Activated CD4-positive, alpha-beta memory T cell treated with anti-CD3 and anti-CD28 coated beads, Interleukin-2, amount 10 ng/mL, durations not matched to agents 7 days and 5 days (primary cell): ENCODE data around the gene ESCO1. TPM values are rescaled to one million over a fixed set of nuclear protein-coding genes. Genes with fewer than 3 reads are reported as not detected.
"Not testable (repeated sequence)": the region's sequence is repeated elsewhere in the genome, so short reads cannot be mapped to it uniquely, and the experiment has no call there.

Experiments used
- CTCF ChIA-PET: fragments of 350-600 bp; sonication (Branson Sonifier 250); formaldehyde crosslinking; loops from one replicate; lab custom pipeline; 2021; ENCODE audit warnings: antibody characterized with exemption, inconsistent platforms; lab: Charles Lee
- POLR2A ChIA-PET: fragments of 350-600 bp; sonication (Branson Sonifier 250); formaldehyde crosslinking; loops from one replicate; lab custom pipeline; 2021; ENCODE audit warnings: antibody characterized with exemption; lab: Charles Lee
- DNase-seq: peaks from one replicate; pipeline ENCODE4 v3.0.0-alpha.2; 2020
- H3K27ac Mint-ChIP-seq: one replicate; pipeline ENCODE4 v1.8.0; 2021; ENCODE audit warnings: mild to moderate bottlenecking, mixed read lengths
- H3K27me3 Mint-ChIP-seq: one replicate; pipeline ENCODE4 v1.8.0; 2021; ENCODE audit warnings: mixed read lengths
- H3K36me3 Mint-ChIP-seq: one replicate; pipeline ENCODE4 v1.8.0; 2021; ENCODE audit warnings: low read depth, mixed read lengths
- H3K4me1 Mint-ChIP-seq: one replicate; pipeline ENCODE4 v1.8.0; 2021; ENCODE audit warnings: mixed read lengths
- H3K4me3 Mint-ChIP-seq: one replicate; pipeline ENCODE4 v1.8.0; 2021; ENCODE audit warnings: mild to moderate bottlenecking, mixed read lengths
- H3K9me3 Mint-ChIP-seq: one replicate; pipeline ENCODE4 v1.8.0; 2021; ENCODE audit warnings: mixed read lengths
- total RNA-seq, 2 experiments: library from RNA; stranded (reverse); gene quantifications; one replicate each; pipeline ENCODE4 v1.2.3, GENCODE V29; 2021

Gene ESCO1, protein sequence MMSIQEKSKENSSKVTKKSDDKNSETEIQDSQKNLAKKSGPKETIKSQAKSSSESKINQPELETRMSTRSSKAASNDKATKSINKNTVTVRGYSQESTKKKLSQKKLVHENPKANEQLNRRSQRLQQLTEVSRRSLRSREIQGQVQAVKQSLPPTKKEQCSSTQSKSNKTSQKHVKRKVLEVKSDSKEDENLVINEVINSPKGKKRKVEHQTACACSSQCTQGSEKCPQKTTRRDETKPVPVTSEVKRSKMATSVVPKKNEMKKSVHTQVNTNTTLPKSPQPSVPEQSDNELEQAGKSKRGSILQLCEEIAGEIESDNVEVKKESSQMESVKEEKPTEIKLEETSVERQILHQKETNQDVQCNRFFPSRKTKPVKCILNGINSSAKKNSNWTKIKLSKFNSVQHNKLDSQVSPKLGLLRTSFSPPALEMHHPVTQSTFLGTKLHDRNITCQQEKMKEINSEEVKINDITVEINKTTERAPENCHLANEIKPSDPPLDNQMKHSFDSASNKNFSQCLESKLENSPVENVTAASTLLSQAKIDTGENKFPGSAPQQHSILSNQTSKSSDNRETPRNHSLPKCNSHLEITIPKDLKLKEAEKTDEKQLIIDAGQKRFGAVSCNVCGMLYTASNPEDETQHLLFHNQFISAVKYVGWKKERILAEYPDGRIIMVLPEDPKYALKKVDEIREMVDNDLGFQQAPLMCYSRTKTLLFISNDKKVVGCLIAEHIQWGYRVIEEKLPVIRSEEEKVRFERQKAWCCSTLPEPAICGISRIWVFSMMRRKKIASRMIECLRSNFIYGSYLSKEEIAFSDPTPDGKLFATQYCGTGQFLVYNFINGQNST
- 10 to 100 TPM; 22.8 to 22.9 TPM for total RNA-seq

DNA sequence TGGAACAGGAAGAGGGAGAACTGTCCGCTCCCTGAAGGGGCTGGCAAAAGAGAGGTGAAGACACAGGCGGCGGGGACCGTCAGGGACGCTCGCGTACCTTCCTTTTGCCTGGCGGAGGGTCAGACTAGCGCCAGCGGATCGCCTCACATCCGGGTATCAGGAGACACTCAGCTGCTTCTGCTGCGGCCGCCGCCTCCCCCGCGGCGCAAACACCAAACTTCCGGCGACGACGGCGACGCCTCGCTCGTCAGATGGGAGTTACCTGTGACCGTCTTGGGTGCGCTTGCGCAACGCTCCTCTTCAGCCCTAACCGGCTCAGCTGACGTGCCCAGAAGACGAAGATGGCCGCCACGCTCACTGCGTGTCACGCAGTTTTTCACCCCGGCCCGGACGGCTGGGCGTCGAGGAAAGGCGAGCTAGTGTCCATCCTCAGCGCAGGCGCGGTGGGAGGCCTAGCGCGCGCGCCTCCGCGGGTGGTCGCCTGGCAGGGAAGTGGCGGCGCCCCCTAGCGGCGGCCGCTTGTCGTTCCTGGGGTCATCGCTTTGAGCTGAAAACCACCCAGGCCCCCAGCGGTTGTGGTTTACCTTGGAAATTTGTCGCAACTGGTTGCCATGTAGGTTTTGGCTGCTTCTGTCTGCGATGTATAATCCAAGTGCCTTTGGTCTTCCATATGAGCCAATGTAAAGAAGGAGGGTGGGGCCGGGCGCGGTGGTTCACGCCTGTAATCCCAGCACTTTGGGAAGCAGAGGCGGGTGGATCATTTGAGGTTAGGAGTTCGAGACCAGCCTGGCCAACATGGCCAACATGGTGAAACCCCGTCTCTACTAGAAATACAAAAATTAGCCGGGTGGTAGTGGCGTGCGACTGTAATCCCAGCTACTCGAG is at the start of gene ESCO1:
ESCO1 (minus strand) TSS at position 179 of the 885 bp plus-strand sequence. CDS start 25,861 bp downstream, outside the sequence.
- H3K9me3 Mint-ChIP-seq, result no peaks in the 10 kb centered on the region
- peak; percentile 96 for DNase-seq
- no peaks in the 10 kb centered on the region for H3K36me3 Mint-ChIP-seq
- ChIA-PET POLR2A (interaction anchor here (0.7 to 4.8 kb wide), 32 partner anchors 11 to 1332 kb away, joined by 3 to 178 read pairs (median 5); partner anchors contain the start of genes ABHD3, MIB1, RBBP8 and ROCK1), CTCF (interaction anchor here (0.6 to 5.9 kb wide), 43 partner anchors 10 to 489 kb away, joined by 3 to 162 read pairs (median 5); partner anchors contain the start of genes ABHD3, MIB1, ROCK1 and SNRPD1)
- peak within 1 kb of the TSS; percentile 97 for H3K4me3 Mint-ChIP-seq
- H3K4me1 Mint-ChIP-seq, result peaks cover 36% of the 10 kb centered on the region
- H3K27me3 Mint-ChIP-seq, result no peaks in the 10 kb centered on the region
- peak within 1 kb of the TSS; percentile 98 for H3K27ac Mint-ChIP-seq

- H3K9me3 Mint-ChIP-seq, DNase-seq, H3K4me3 Mint-ChIP-seq, H3K4me1 Mint-ChIP-seq, H3K27ac Mint-ChIP-seq, H3K27me3 Mint-ChIP-seq: not testable (repeated sequence)
- POLR2A ChIA-PET, result interaction anchor here (0.6 to 1.1 kb wide), 2 partner anchors 26 to 34 kb away, joined by 3 read pairs; no protein-coding TSS in a partner anchor
- peaks cover 22% of the 10 kb centered on the region for H3K36me3 Mint-ChIP-seq
- CTCF ChIA-PET, result interaction anchor here (1.2 to 1.5 kb wide), 2 partner anchors 28 to 29 kb away, joined by 3 to 4 read pairs; partner anchors contain the start of gene SNRPD1
Observed at GRCh38 chr18:21640375-21640774, 39.9 kb upstream of the ESCO1 start.

DNA sequence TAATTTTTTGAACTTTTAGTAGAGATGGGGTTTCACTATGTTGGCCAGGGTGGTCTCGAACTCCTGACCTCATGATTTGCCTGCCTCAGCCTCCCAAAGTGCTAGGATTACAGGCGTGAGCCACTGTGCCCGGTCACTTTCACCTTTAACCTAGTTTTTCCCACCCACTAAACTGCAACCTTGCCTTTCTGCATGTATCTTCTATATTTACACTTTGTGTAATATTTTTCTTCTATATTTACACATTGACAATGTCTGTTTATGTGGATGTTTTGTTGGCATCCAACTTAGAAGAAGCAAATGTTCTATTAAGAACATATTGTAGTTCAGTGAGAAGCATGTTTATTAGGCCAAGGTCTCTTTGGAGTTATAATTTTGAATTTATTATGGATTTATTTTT is 38.3 kb upstream of the ESCO1 start:
- Mint-ChIP-seq H3K27ac (no peak overlapping the region), H3K4me1 (no peaks in the 10 kb centered on the region), H3K4me3 (no peak overlapping the region), H3K36me3 (peaks cover 31% of the 10 kb centered on the region), H3K9me3 (no peaks in the 10 kb centered on the region), H3K27me3 (no peaks in the 10 kb centered on the region)
- no peak for DNase-seq
- POLR2A ChIA-PET, result interaction anchor here (1.1 kb wide), 1 partner anchor 102 kb away, joined by 3 read pairs; the partner anchor contains the start of gene MIB1
- CTCF ChIA-PET, result interaction anchor here (1.5 kb wide), 1 partner anchor 28 kb away, joined by 3 read pairs; no protein-coding TSS in a partner anchor

DNA sequence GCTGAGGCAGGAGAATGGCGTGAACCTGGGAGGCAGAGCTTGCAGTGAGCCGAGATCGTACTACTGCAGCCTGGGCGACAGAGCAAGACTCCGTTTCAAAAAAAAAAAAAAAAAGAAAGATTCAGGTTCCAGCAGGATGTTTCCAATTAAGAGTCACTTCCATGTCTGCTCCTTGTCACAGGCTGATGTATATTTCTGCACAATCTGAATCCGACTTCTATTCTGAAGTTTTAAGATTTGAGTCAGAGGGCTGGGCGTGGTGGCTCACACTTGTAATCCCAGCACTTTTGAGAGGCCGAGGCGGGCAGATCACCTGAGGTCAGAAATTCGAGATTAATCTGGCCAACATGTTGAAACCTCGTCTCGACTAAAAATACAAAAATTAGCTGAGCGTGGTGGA is 36.3 kb upstream of the ESCO1 start:
- ChIA-PET CTCF (no interaction called here), POLR2A (interaction anchor here (2.4 kb wide), 1 partner anchor 25 kb away, joined by 7 read pairs; the partner anchor contains the start of gene SNRPD1)
- H3K27ac Mint-ChIP-seq, result no peak overlapping the region
- no peaks in the 10 kb centered on the region for H3K9me3 Mint-ChIP-seq
- DNase-seq, result no peak
- H3K27me3 Mint-ChIP-seq, result no peaks in the 10 kb centered on the region
- no peaks in the 10 kb centered on the region for H3K4me1 Mint-ChIP-seq
- peaks cover 33% of the 10 kb centered on the region for H3K36me3 Mint-ChIP-seq
- no peak overlapping the region for H3K4me3 Mint-ChIP-seq

GRCh38 chr18:21634588-21635199 is 34.2 kb upstream of the ESCO1 start:
- H3K27ac Mint-ChIP-seq, result no peak overlapping the region
- CTCF ChIA-PET, result no interaction called here

DNA sequence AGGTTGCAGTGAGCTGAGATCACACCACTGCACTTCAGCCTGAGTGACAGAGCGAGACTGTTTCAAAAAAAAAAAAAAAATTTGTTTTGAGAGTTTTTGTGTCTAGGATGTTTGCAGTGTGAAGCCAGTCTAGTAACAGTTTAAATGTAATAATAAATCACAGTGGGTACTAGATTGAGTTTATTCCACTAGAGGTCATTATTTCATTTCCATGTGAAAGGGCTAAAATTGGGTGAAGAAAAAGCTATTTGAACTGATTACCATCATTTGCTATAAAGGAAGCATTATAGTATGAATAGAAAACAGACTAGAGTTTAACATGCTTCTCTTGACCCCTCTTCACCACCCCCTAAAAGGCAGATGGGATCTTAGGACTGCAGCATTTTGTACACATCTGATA is 31.9 kb upstream of the ESCO1 start:
- no peak for DNase-seq
- ChIA-PET CTCF (interaction anchor here (0.7 to 5.7 kb wide), 3 partner anchors 25 to 202 kb away, joined by 3 to 24 read pairs (median 5); partner anchors contain the start of gene ESCO1), POLR2A (interaction anchor here (0.7 to 1.5 kb wide), 5 partner anchors 20 to 218 kb away, joined by 3 to 4 read pairs (median 3); partner anchors contain the start of genes ESCO1 and SNRPD1)
- no peak overlapping the region for H3K4me3 Mint-ChIP-seq
- peaks cover 50% of the 10 kb centered on the region for H3K36me3 Mint-ChIP-seq
- no peaks in the 10 kb centered on the region for H3K9me3 Mint-ChIP-seq
- no peak overlapping the region for H3K27ac Mint-ChIP-seq
- no peaks in the 10 kb centered on the region for H3K27me3 Mint-ChIP-seq
- H3K4me1 Mint-ChIP-seq, result peaks cover 19% of the 10 kb centered on the region

More at GRCh38 chr18:21634588-21635199, 34.2 kb upstream of the ESCO1 start:
- H3K9me3 Mint-ChIP-seq, result no peaks in the 10 kb centered on the region
- H3K4me3 Mint-ChIP-seq, result no peak overlapping the region
- peaks cover 2% of the 10 kb centered on the region for H3K4me1 Mint-ChIP-seq
- POLR2A ChIA-PET, result no interaction called here
- no peak for DNase-seq
- H3K27me3 Mint-ChIP-seq, result no peaks in the 10 kb centered on the region
- H3K36me3 Mint-ChIP-seq, result peaks cover 37% of the 10 kb centered on the region

DNA sequence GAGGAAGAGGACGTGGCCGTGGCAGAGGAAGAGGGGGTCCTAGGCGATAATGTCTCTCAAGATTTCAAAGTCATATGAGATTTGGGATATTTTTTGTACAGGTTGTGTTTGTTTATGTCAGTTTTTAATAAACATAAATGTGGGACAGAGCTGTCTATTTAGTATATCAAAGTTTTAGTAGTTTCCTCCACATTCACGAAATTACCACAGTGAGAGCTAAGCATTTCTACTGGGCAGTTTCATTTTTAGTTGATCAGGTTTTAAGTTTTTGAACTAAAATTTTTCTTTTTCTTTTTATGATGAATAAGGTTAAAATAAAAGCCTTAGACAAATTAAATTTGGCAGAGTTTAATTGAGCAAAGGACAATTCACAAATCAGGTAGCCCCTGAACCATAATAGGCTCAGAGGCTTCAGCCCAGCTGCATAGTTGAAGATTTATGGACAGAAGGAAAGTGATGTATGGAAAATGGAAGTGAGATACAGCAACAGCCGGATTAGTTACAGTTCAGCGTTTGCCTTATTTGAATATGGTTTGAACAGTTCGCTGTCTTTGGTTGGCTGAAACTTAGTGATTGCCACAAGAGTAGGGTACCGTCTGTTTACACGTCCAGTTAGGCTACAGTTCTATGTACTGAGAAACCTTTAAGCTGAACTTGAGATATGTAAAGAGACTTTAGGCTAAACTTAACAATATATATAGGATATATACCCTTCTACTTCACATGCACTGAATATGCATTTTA is 28.8 kb upstream of the ESCO1 start:
- no peak for DNase-seq
- Mint-ChIP-seq H3K27ac (peak overlapping the region; percentile 71), H3K4me3 (peak overlapping the region; percentile 0), H3K27me3 (no peaks in the 10 kb centered on the region), H3K9me3 (no peaks in the 10 kb centered on the region), H3K4me1 (peaks cover 21% of the 10 kb centered on the region), H3K36me3 (peaks cover 49% of the 10 kb centered on the region)
- CTCF ChIA-PET, result interaction anchor here (0.8 to 5.7 kb wide), 2 partner anchors 17 to 29 kb away, joined by 3 to 24 read pairs; partner anchors contain the start of gene ESCO1
- POLR2A ChIA-PET, result interaction anchor here (0.7 to 2.4 kb wide), 6 partner anchors 14 to 111 kb away, joined by 3 to 10 read pairs (median 4); partner anchors contain the start of genes ABHD3, ESCO1, MIB1 and SNRPD1

DNA sequence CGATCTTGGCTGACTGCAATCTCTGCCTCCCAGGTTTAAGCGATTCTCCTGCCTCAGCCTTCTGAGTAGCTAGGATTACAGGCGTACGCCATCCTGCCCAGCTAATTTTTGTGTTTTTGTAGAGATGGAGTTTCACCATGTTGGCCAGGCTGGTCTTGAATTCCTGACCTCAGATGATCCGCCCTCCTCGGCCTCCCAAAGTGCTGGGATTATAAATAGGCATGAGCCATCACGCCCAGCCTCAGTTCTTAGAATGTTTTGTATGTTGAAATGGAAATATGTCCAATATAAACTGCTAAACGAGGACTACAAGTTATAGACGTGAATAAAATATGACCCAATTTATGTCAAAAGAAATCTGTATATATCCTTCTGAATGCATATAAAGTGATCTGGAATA is 21.1 kb upstream of the ESCO1 start:
- not testable (repeated sequence) for H3K9me3 Mint-ChIP-seq, H3K4me3 Mint-ChIP-seq, H3K27ac Mint-ChIP-seq, H3K27me3 Mint-ChIP-seq, DNase-seq
- ChIA-PET CTCF (interaction anchor here (1.6 kb wide), 1 partner anchor 21 kb away, joined by 4 read pairs; the partner anchor contains the start of gene ESCO1), POLR2A (interaction anchor here (1.0 kb wide), 1 partner anchor 9 kb away, joined by 3 read pairs; no protein-coding TSS in a partner anchor)
- H3K36me3 Mint-ChIP-seq, result peaks cover 48% of the 10 kb centered on the region
- H3K4me1 Mint-ChIP-seq, result peaks cover 21% of the 10 kb centered on the region

DNA sequence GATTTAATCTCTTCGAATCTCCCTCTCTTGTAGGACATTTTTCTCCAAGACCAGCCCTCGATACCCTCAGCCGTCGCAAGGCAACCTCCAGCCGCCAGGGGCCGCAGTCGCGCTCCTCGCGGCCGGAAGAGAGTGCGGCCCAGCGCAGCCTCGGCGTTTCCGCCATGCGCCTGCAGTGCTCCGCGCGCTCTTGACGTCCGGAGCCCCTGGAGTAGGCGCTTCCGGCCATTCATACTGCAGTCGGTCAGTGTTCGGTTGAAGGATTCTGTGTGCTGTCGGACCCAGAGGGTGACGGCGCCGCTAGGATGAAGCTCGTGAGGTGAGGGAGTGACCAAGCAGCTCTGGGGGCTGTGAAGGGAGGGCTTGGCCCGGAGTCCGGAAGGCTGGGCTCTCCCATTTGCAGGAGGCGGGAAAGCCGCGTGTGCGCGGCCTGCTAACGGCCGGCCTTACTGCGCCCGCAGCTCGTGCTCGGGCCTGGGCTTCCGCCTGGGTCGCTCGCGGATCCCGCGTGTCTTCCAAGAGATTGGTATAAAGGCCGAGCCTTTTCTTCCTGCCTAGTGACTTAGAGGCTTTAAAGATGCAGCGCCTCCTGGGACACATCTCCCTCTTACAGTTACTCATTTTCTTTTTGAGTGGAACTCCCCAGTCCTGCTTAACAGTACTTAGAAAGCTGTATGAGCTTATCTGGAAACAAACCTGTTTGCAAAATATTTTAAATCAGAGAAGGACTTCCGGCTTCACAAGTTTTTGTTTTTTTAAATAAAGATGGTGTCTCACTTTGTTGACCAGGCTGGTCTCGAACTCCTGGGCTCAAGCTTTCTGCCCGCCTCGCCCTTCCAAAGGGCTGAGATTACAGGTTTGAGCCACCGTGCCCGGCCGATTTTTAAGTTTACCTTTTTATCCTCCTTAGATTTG is 11.9 kb upstream of the ESCO1 start, which contains the start of gene SNRPD1:
SNRPD1 (plus strand) TSS at position 190 of the 915 bp plus-strand sequence; CDS start at position 306, 116 bp downstream.
- peak; percentile 91 for DNase-seq
- Mint-ChIP-seq H3K4me1 (peaks cover 40% of the 10 kb centered on the region), H3K9me3 (no peaks in the 10 kb centered on the region), H3K4me3 (peak within 1 kb of the TSS; percentile 92), H3K36me3 (peaks cover 35% of the 10 kb centered on the region), H3K27ac (peak within 1 kb of the TSS; percentile 94), H3K27me3 (no peaks in the 10 kb centered on the region)
- ChIA-PET POLR2A (interaction anchor here (0.6 to 6.6 kb wide), 22 partner anchors 10 to 501 kb away, joined by 3 to 178 read pairs (median 4); partner anchors contain the start of genes ABHD3, ESCO1, MIB1 and ROCK1), CTCF (interaction anchor here (0.7 to 6.2 kb wide), 12 partner anchors 11 to 239 kb away, joined by 3 to 162 read pairs (median 4); partner anchors contain the start of genes ABHD3, ESCO1 and MIB1)
